ENCODE measurements around the gene DYRK1B.

Gene DYRK1B

DNA sequence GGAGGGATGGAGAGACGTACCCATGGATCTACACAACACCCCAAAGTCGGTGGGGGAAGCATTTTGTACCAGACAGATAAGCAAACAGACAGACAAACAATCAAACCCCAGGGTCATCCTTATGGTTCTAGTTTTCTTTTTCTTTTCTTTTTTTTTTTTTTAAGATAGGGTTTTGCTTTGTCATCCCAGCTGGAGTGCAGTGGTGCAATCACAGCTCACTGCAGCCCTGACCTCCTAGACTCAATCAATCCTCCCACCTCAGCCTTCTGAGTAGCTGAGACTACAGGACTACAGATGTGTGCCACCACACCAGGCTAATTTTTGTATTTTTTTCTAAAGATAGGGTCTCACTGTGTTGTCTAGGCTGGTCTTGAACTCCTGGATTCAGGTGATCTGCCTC, 30.2 kb upstream of the DYRK1B start:
- DNase-seq (ENCODE audit: low read depth in 1 of 2, low spot score in 1 of 2), result no peak

DNA sequence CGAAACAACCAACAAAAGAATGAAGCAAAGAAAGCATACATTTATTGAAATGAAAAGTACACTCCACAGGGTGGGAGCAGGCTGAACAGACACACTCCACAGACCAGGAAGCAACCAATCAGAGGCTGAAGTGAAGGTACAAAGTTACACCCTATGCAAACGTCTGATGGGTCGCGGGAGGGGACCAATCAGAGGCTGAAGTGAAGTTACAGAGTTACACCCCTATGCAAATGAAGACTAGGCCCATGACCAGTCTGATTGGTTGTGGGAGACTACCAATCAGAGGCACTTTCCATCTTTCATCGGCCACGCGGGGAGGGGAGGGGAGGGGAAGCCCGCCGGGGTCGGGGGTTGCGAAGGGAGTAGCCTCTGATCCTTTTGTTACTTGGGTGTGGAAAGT, 24.6 kb upstream of the DYRK1B start:
- no peak for DNase-seq (ENCODE audit: low read depth in 1 of 2, low spot score in 1 of 2)

DNA sequence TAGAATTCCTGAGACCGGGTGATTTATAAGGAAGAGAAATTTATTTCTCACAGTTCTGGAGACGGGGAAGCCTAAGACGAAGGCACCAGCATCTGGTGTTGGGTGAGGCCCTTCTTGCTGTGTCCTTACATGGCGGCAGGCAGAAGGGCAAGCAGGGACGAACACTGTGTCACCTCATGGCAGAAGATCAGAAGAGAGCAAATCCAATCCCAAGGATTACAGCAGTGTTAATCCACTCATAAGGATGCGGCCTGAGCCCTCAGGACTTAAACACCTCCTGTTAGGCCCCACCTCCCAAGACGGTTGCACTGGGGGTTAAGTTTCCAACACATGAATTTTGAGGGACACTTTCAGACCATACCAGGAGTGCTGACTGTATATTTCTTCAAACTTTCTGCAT, 18.9 kb upstream of the DYRK1B start:
- no peak for DNase-seq (ENCODE audit: low read depth in 1 of 2, low spot score in 1 of 2)

DNA sequence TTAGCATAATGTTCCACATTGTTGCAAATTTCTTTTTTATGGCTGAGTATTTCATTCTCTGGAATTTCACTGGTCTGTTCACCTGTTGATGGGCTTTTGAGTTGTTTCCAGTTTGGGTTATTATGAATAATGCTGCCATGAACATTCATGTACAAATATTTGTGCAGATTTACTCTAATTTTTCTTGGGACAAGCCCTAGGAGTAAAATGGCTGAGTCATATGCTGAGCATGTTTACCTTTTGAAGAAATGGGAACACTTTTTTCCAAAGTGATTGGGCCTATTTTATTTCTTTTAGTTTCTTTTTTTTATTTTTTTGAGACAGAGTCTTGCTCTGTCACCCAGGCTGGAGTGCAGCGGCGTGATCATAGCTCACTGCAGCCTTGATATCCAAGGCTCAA, 16.9 kb upstream of the DYRK1B start:
- no peak for DNase-seq (ENCODE audit: low read depth in 1 of 2, low spot score in 1 of 2)

DNA sequence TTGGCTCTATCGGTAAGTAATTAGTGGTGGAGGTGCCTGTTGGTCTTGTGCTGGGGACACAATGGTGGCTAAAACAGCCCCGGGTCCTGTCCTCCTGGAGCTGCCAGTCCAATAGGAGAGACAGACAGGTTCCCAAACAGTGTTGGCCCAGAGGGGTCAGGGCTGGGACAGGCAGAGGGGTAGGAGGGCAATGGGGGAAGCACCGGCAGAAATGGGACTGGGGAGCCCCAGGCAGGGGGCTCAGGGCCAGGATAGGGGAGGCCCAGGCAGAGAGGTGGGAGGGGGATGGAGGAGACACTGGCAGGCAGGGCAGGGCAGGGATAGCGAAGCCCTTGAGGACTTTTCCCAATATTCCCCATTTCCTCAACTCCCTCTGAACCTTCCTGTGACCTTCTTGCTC, 14.4 kb upstream of the DYRK1B start:
- DNase-seq (ENCODE audit: low read depth in 1 of 2, low spot score in 1 of 2), result no peak

DNA sequence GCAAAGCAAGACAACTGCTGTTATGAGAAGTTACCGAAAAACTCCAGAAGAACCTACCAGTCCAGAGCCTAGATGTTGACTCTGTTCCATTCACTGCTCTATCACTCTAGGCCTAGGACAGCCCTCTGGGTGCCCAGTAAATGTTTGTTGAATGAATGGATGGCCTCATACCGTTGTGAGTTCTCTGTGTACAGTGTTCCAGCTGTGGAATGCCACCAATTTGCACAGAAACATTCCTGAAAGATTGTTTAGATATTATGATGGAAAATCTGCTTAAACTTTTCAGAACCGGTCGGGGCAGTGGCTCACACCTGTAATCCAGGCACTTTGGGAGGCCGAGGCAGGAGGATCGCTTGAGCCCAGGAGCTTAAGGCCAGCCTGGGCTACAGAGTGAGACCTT, 13.6 kb upstream of the DYRK1B start:
- no peak for DNase-seq (ENCODE audit: low read depth in 1 of 2, low spot score in 1 of 2)

DNA sequence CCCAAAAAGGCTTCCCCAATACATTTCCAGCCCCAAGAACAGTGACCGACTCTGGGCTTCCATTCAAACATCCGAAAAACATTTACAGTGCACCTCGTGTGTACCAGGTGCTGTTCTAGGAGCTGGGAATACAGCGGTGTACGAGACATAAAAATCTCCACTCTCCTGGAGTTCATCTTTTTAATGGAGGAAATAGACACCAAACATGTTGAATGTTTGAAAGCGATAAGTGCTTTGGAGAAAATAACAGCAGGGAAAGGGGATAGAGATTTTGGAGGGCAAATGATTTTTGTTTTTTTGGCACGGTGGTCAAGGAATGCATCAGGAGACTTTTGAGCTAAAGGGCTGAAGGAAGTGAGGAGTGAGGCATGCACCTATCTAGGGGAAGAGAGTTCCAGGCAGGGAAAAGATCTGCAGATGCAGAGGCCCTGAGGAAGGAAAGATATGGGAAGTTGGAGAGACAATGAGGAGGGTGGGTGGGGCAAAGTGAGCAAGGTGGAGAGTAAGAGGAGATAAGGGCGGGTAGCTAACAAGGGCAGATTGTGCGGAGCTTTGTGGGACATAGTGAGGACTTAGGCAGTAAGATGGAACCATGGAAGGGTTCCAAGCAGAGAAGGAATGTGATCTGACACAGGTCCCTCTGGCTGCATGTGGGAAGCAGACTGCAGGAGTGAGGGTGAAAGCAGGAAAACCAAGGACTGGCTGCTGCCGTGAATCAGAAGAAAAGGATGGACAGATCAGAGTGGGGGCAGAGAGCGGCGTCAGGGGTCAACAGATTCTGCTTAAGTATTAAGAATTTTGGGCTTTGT, 12.9 kb upstream of the DYRK1B start:
- DNase-seq (ENCODE audit: low read depth in 1 of 2, low spot score in 1 of 2), result no peak

DNA sequence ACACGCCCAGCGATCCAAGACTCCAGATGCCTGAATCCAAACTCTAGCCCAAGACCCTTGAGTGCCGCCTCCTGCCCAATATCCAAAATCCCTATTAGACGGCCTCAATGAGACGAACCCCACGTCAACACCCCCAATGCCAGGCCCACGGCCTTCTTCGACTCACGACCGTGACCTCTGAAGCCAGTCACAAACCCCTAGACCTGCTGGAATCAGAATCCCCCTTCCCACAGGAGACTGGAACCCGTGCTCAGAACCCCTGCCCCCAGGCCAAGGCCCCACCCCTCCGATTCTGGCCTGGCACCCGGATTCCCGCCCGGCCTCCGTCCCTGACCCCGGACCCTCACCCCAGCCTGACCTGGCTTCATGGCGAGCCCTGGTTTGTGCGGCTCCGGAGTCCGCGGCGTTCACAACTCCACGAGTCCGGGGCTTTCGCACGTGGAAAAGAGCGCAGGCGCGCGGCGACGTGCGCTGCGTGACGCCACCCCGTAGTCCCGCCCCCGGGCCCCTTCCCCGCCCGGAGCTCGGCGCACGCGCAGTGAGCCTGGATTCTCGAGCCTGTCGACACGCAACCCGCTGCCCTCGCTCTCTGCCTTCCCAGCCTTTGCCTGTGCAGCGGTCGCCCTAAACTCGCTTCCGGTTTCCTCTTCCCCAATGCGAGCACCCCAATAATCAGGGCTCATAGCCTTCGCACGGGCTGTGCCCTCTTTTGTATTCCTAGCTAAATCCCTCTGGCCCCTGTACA, 12.1 kb upstream of the DYRK1B start, which contains the start of gene FBL:
Gene FBL (minus strand): TSS at position 447 of the 745 bp plus-strand sequence. CDS start 79 bp downstream, at position 368.
- peak; percentile 96 to 98 for DNase-seq (ENCODE audit: low read depth in 1 of 2, low spot score in 1 of 2)

DNA sequence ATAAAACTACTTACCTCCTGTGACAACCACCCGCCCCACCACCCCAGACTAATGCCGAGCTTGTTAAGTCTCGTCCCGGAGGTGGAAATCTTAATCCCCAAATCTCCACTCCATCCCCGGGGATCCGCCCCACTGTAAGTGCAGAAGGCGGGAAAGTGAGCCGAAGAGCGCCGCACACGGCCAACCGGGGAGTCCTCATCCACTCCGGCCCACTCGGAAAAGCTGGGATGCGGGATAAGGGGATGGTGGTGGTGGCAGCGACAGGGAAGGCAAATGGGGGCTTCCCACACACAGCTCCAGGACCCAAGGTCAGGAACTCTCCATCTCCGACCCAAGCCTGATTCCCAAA, 11.6 kb upstream of the DYRK1B start:
- no peak for DNase-seq (ENCODE audit: low read depth in 1 of 2, low spot score in 1 of 2)

DNA sequence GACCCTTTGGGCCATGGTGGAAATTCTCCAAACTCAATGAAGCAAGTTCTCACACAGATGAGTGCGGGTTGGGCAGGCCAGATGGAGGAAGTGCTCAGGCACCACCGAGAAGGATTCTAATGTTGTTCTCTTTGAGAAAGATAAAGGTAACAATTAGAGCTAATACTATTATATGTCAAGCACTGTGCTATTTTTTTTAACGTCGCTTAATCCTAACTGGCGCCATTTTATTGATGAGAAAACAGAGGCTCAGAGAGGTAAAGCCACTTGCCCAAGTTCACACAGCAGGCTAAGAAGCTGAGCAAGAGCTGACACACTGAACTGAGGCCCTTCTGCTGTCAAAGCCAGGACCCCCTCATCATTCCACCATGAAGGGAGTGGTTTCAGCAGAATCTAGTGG, 11.2 kb upstream of the DYRK1B start:
- no peak for DNase-seq (ENCODE audit: low read depth in 1 of 2, low spot score in 1 of 2)

DNA sequence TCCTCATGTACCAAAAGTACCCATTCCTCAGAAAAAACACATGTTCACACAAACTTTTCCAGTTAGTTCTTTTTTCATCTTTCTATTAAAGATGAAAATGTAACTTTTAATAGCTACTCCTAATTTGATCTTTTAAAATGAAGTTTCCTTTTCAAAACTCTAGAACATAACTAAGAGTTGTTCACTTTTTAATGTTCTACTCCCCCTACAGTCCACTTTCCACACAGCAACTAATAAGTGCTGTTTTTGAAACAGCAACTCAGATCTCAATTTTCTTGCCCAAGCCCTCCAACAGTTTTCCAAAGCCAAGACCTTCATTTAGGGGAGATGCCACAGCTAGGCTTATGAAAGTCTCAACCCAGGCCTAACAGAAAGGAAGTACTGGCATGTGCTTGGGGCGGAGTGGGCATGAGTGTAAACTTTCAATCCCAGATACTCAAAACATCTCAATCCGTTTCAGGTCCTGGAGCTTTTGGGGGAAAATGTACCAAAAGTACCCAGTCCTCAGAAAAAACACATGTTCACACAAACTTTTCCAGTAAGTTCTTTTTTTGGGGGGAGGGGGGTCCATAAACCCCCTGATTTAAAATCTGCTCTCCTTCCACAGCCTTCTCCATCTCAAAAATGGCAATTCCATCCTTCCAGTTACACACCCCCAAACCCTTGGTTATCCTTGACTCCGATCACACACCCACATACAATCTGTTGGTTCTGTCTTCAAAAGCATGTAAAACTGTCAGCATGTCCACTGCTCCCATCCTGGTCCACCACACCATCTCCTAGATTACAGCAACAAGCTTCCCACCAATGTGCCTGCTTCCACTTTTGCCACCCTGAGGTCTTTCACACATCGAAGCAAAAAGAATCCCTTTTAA, 10.2 kb upstream of the DYRK1B start:
- DNase-seq (ENCODE audit: low read depth in 1 of 2, low spot score in 1 of 2), result no peak

DNA sequence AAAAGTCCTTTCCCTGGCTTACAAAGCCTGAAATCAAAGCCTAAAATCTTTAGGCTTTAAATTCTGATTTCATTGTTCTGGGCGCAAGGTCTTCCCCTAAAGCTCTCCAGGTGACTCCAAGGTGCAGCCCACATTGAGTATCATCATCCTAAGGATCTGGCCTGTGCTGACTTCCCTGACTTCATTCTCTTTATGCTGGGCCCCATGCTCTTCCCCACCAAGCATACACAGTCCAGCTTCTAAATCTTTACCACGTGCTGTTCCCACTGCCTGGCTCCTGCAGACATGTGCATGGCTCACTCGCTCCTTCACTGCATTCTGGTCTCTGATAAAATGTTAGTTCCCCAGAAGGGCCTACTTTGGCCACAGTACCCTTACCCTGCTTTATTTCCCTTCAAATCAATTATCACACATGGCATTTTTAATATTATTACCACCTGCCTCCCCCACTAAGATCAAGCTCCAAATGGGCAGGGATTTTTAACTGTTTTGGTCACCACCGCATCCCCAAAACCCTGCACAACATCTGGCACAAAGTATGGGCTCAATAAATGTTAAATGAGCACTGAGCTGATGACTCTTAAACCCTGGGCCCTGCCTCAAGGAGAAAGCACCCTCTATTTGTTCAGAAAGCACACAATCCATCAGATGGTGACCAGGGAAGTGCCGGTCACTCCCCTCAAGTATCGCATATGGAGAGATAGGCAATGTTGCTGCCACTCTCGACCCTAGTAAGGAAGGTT, 8.9 kb upstream of the DYRK1B start:
- DNase-seq (ENCODE audit: low read depth in 1 of 2, low spot score in 1 of 2), result no peak

DNA sequence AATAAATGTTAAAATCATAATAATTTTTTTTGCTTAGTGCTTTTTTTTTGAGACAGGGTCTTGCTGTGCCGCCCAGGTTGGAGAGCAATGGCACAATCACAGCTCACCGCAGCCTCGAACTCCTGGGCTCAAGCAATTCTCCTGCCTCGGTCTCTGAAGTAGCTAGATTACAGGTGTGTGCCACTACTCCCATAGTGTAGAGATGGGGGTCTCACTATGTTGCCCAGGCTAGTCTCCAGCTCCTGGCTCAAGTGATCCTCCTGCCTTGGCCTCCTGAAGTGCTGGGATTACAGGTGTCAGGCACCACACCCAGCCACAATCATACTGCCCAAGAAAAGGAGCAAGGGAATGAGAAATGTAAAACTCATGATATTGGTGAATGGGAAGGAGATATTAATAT, 7.1 kb upstream of the DYRK1B start:
- no peak for DNase-seq (ENCODE audit: low read depth in 1 of 2, low spot score in 1 of 2)

DNA sequence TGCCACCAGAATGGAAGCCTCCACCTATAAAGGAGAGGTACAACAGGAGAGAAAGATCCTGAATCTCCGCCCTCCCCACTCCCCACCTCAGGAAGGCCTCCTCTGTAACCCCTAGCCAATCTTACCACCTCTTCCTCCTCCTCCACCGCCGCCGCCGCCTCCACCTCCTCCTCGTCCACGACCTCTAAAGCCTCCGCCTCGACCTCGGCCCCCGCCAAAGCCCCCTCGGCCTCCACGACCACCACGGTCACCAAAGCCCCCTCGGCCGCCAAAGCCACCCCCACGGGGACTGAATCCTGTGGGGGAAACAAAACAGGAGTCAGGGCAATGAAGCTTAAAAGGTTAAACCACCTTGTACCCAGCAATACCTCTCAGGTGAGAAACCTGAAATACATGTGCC, 6.5 kb upstream of the DYRK1B start:
- DNase-seq (ENCODE audit: low read depth in 1 of 2, low spot score in 1 of 2), result no peak

DNA sequence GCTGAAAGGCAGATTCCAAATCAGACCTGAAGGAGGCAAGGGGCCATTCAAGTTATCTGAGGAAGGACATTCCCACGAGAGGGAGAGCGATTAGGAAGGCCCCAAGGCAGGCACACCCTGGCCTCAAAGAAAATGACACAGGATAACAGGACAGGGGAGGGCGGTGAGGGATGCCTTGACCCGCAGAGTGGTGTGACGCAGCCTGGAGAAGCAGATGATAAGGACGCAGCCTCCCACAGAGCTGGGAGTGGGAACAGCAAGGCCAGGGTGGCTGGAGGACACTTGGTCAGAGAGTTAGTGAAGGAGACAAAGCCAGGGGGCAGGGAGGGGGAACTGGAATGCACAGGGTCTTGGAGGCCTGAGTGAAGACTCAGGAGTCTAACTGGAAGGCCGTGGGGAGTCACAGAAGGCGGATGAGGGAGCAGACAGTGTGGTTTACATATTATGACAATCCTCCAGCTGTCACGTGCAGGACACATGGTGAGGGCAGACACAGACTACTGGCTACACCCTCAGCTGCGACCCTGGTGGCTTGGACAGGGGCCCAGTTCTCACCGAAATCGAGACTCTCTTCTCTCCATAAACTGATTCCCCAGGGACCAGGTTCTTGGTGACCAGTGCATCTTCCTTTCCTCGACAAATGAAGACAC, 5.8 kb upstream of the DYRK1B start:
- DNase-seq (ENCODE audit: low read depth in 1 of 2, low spot score in 1 of 2), result no peak

DNA sequence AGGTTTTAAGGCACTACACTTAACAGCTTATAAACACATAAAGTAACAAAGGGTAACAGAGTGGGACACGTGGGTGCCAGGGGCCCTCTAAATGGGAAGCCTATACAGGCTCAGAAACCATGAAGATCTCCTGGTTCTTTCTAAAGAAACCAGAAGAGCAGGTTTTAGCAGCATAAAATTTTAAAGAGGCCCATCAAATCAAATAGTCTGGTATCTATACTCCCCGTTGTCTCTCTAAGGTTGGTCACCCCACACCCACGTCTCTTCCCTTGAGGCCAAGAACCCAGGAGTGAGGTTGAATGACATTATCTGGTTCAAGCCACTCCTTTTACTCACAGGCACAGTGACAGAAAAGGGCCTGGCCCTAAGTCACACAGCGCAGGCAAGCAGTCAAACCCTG, 4.6 kb upstream of the DYRK1B start:
- DNase-seq (ENCODE audit: low read depth in 1 of 2, low spot score in 1 of 2), result no peak

DNA sequence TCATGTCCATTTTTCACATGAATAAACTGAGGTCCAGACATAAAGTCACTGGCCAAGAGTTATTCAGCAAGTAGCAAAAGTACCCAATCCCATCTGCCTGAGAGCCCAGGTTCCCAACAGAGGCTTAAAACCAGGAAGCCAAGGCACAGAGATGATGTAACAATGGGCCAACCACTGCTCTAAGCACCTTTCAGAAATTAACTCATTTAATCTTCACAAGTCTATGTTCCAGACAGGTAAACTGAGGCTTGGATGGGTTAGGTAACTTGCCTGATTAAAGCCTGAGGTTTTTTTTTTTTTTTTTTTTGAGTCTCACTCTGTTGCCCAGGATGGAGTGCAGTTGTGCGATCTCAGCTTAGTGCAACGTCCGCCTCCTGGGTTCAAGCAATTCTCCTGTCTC, 4.0 kb upstream of the DYRK1B start:
- no peak for DNase-seq (ENCODE audit: low read depth in 1 of 2, low spot score in 1 of 2)

DNA sequence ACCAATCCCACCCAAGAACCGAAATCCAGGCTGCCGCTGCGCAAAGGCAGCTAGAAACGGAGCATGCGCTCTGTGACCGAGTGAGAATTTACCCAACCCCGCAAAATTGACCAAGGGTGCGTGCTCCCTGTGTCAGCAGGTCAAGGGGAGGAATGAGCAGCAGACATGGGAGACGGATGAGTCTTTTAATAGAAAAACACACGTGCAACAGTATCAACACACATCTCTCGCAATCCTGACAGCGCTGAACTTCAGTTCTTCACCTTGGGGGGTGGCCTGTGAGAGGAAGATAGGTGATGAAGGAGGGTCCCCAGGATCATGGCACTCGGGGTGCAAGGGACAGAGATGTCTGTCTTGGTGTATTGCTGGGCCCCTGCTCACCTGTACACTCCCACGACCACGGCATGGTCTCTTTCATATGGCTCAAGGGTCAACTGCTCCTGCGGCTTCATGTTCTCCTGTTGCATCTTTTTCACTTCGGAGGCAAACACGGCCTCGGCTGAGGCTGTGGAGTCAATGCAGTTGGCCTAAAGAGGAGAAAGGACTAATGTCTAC, 402 bp upstream of the DYRK1B start:
- no peak for DNase-seq (ENCODE audit: low read depth in 1 of 2, low spot score in 1 of 2)

DNA sequence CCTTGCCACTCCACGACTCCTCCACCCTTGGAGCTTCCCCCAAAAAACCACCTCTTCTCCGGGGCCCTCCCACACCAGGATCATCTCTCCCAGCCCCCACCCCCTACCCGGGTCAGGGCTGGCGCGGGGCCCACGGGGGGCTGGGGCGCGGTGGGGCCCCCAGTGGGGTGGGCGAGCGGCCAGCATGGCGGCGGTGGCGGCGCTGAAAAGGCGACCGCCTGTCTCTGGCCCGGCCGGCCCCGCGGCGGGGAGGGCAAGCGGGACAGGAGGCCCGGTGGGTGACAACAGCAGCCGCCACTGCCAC, 850 bp downstream of the DYRK1B start:
- DNase-seq (ENCODE audit: low read depth in 1 of 2, low spot score in 1 of 2), result no peak

DNA sequence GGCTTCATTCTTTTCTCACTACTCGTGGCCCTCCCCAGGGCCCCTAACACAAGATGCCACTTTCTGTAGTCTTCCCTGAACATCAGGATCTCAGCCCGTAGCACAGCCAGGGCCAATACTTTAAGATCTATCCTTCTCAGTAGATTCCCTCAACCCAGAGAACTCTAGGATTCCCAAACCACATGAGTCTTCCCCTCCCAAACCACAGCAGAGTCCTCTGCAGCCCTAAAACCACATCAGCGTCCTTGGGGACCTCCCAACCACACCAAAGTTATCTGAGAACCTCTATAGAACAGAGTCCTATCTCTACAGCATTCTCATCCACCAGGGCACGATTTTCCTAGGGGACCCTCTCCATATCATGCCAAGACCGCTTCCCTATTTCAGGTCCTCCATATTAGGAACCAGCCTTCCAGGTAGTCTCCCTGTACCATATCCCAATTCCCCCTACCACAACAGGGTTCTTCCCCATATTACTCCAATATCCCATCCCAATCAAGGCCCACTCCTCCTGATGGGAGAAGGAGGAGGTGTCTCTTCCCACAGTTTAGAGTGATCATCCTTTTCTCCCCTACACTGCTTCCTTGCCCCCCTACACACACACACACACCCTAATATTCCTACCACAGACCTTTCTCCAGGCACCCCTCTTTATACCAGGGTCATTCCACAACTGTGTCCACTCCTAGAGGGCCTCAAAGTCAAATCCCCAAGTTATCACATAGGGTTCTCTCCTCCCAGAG, 1.4 kb downstream of the DYRK1B start:
- DNase-seq (ENCODE audit: low read depth in 1 of 2, low spot score in 1 of 2), result no peak
